ENCODE measurements around the gene ZNF841.
A peak's percentile ranks its signal among the peaks of the same experiment; 100 is the strongest.
"Not testable (repeated sequence)": the region's sequence is repeated elsewhere in the genome, so short reads cannot be mapped to it uniquely, and the experiment has no call there.

Gene ZNF841

DNA sequence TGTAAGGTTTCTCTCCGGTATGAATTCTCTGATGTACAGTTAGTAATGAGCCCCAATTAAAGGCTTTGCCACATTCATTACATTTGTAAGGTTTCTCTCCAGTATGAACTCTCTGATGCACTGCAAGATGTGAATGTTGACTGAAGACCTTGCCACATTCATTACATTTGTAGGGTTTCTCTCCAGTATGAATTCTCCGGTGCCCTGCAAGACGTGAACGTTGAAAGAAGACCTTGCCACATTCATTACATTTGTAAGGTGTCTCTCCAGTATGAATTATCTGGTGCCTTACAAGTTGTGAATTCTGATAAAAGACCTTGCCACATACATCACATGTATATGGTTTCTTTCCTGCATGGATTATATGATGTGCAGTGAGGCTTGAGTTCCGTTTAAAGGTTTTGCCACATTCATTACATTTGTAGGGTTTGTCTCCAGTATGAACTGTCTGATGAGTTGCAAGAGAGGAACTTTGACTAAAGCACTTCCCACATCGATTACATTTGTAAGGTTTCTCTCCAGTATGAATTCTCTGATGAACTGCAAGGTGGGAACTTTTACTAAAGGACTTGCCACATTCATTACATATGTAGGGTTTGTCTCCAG, 29.2 kb downstream of the ZNF841 start:
- no peak for DNase-seq

DNA sequence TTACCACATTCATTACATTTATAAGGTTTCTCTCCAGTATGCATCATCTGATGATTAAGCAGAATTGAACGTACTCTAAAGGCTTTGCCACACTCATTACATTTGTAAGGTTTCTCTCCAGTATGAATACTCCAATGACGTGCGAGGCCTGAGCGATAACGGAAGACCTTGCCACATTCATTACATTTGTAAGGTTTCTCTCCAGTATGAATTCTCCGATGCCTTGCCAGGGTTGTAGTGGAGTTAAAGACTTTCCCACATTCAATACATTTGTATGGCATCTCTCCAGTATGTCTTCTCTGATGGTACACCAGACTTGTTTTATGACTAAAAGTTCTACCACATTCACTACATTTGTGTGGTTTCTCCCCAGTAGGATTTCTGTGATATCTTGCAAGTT, 30.2 kb downstream of the ZNF841 start:
- DNase-seq: no peak

- DNase-seq: not testable (repeated sequence)
Measured at GRCh38 chr19:52056480-52056879, 39.1 kb downstream of the ZNF841 start.

GRCh38 chr19:52051736-52052135, 43.8 kb downstream of the ZNF841 start:
- DNase-seq: not testable (repeated sequence)

DNA sequence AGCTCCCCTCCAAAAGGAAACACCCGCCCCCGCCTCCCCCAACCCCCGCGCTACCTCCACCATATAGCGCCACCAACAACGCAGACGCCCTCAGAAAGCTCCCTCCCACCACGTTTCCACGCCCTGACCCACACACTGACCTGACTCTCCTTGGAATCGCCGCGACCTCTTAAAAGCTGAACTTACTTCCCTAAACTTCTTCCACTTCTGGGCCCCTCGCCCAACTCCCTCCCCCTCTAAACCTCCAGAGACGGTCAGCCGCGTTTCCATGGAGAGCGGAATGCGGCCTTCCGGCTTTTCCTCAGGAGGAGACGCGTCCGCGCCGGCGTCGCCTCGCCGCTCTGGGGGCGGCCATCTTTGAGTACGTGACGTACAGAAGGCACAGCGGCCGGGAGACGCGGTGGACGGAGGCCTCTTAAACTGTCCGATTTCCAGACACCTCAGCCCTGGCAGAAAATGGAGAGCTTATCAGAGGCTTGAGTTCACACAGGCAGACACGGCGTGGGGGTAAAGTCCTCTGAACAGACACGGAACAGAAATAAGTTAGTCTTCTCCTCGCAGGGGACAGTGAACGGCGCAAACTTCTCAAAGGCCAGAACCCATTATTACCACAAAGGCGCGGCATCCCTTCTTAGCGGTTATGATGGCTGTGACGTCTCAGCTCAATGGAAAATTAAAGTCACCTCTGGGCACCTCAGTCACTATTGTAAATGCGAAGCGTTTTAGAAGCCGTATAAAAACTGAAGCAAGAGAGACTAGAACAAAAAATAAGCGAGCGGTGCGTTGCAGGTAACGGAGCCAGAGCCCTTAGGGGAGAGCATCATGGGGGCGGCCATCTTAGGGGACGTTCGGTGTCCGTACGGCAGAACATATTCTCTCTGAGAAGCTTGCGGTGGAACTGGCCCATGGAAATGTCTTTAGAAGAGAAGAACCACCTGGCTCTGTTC, 46.7 kb downstream of the ZNF841 start, which contains the start of gene ZNF432:
ZNF432 (minus strand) TSS at position 284 of the 947 bp plus-strand sequence. CDS start 1,970 bp downstream, outside the sequence.
- DNase-seq: peak; percentile 98

- DNase-seq: no peak
Measured at GRCh38 chr19:52039169-52039568, 56.4 kb downstream of the ZNF841 start.

- DNase-seq: no peak
Measured at GRCh38 chr19:52034051-52034728, 61.4 kb downstream of the ZNF841 start.

GRCh38 chr19:52028780-52029123, 66.8 kb downstream of the ZNF841 start:
- no peak for DNase-seq

DNA sequence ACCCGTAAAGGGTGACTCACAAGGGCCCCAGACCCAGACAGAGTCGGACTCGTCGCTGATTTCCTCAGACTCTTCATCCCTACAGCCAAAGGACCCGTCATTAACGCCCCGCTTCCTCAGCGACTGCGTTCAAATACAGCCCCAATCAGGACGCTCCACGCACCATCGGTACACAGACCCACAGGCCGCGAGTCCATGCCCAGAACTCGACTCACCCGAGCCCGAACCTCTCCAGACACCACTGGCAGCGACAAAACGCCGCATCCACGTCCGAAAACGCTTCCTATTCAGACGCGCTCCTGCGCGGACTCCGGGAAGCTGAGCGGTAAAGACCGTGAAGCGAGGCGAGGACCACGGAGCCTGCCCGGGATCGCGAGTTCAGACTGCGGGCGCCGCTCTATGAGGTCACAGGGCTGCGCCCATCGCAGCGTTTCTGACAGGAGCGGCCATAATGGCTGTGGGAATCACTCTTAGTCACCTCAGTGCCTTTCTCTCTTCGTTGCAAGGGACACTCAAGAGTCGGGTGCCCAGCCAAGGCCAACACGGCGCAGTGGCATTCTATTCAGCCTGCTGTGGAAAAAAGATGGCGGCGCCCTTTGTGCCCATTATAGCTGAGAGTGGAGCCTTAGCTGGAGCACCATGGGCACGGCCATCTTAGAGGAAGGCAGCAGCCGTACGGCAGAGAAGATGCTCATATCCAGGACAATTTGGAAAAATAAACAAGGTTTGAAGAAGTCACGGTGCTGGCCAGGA, 67.4 kb downstream of the ZNF841 start, which contains the start of gene ZNF614:
ZNF614 (minus strand) TSS at position 353 of the 753 bp plus-strand sequence. CDS start 2,634 bp downstream, outside the sequence.
- peak; percentile 95 for DNase-seq

- DNase-seq: not testable (repeated sequence)
Measured at GRCh38 chr19:52026255-52026990, 69.1 kb downstream of the ZNF841 start.

GRCh38 chr19:52024478-52024877, 71.1 kb downstream of the ZNF841 start:
- DNase-seq: not testable (repeated sequence)

- DNase-seq: no peak
Measured at GRCh38 chr19:52022193-52022592, 73.4 kb downstream of the ZNF841 start.

DNA sequence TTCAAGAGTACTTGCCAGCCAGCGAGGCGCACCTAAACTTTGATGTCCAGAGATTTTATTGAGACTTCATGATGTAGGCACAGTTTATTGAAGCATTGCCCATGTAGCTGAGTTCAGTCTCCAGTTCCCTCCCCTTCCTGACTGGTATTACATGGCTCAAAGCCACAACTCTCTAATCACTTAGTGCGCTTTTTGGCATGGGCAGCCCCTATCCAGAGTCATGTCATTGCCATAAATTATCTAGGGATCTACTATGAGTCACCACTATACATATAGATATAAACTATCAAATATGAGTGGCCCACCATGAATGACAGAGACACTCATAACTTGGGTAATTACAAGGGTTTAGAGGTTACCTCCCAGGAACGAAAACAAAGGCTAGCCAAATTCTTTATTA, 75.1 kb downstream of the ZNF841 start:
- DNase-seq: no peak
